Suprapubic skin (tissue), 4 donors: ENCODE results near the gene PYHIN1. TPM values are rescaled to one million over a fixed set of nuclear protein-coding genes. Genes with fewer than 3 reads are reported as not detected.

Source experiments
- DNase-seq, 2 donors: peaks; one replicate each; pipeline ENCODE4 v3.0.0-alpha.2; 2019; ENCODE audit warnings: low spot score in 2 of 2
- H3K27ac ChIP-seq: fragments of 200-600 bp; sonication (generic); one replicate; pipeline ENCODE4 v1.5.1; 2019
- H3K27me3 ChIP-seq: fragments of 200-600 bp; sonication (generic); one replicate; pipeline ENCODE4 v1.5.1; 2019
- H3K36me3 ChIP-seq: fragments of 200-600 bp; sonication (generic); one replicate; pipeline ENCODE4 v1.5.1; 2019
- H3K4me1 ChIP-seq: fragments of 200-600 bp; sonication (generic); one replicate; pipeline ENCODE4 v1.5.1; 2019
- H3K4me3 ChIP-seq: fragments of 200-600 bp; sonication (generic); one replicate; pipeline ENCODE4 v1.5.1; 2019; ENCODE audit warnings: mild to moderate bottlenecking
- H3K9me3 ChIP-seq: fragments of 200-600 bp; sonication (generic); one replicate; pipeline ENCODE4 v1.5.1; 2019
- EP300 ChIP-seq: sonication (generic); formaldehyde crosslinking; IDR thresholded peaks from one replicate; pipeline ENCODE4 v1.6.1; 2017; ENCODE audit warnings: antibody characterized with exemption
- POLR2A ChIP-seq, 2 donors: fragments of 450-650 bp; IDR thresholded peaks; one replicate each; pipeline ENCODE4 v1.6.1; 2017; ENCODE audit warnings: antibody characterized with exemption in 2 of 2, mild to moderate bottlenecking in 2 of 2, moderate library complexity in 2 of 2
- POLR2AphosphoS5 ChIP-seq, 3 donors: sonication (generic); formaldehyde crosslinking; IDR thresholded peaks; one replicate each; pipeline ENCODE4 v1.6.1; 2017; ENCODE audit warnings: antibody characterized with exemption in 3 of 3
- WGBS: methylation state at CpG from one replicate; pipeline ENCODE4 v1.1.5; 2018; 5-methylcytosine and 5-hydroxymethylcytosine counted together
- total RNA-seq, 4 donors: library from RNA; depleted of rRNA; stranded (reverse); fragments of >200 nt; gene quantifications; one replicate each; pipeline ENCODE4 v1.1.0, GENCODE V29; 2016
- TF ChIP-seq, protein P1 (sequence below), 2 donors: fragments of 200-600 bp in 1 of 2; fragments of 450-650 bp in 1 of 2; sonication (generic) in 1 of 2; IDR thresholded peaks; one replicate each; pipeline ENCODE4 v1.5.1; 2016 to 2019; ENCODE audit warnings: antibody characterized with exemption in 2 of 2, mild to moderate bottlenecking in 1 of 2, moderate library complexity in 1 of 2

Gene PYHIN1
- total RNA-seq, 4 donors from 2014 or later: 0.48 TPM; not detected in 3

- Histone ChIP-seq H3K4me3 (no peak overlapping the region), H3K27ac (no peak overlapping the region), H3K36me3 (no peaks in the 10 kb centered on the region), H3K9me3 (no peaks in the 10 kb centered on the region), H3K27me3 (no peaks in the 10 kb centered on the region), H3K4me1 (no peaks in the 10 kb centered on the region)
- WGBS: 80% methylated on average over 2 of the region's 2 CpGs
- DNase-seq: no peak
- TF ChIP-seq, protein P1, sequence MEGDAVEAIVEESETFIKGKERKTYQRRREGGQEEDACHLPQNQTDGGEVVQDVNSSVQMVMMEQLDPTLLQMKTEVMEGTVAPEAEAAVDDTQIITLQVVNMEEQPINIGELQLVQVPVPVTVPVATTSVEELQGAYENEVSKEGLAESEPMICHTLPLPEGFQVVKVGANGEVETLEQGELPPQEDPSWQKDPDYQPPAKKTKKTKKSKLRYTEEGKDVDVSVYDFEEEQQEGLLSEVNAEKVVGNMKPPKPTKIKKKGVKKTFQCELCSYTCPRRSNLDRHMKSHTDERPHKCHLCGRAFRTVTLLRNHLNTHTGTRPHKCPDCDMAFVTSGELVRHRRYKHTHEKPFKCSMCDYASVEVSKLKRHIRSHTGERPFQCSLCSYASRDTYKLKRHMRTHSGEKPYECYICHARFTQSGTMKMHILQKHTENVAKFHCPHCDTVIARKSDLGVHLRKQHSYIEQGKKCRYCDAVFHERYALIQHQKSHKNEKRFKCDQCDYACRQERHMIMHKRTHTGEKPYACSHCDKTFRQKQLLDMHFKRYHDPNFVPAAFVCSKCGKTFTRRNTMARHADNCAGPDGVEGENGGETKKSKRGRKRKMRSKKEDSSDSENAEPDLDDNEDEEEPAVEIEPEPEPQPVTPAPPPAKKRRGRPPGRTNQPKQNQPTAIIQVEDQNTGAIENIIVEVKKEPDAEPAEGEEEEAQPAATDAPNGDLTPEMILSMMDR (IDR thresholded peaks at IDR 0.05): no peak
- TF ChIP-seq EP300: no peak
- no peak for TF ChIP-seq POLR2A (IDR thresholded peaks at IDR 0.05)
- TF ChIP-seq POLR2AphosphoS5 (IDR thresholded peaks at IDR 0.05): no peak
Measured at GRCh38 chr1:158942490-158942889, 11.1 kb downstream of the PYHIN1 start.

GRCh38 chr1:158943059-158943458 lies 11.7 kb downstream of the PYHIN1 start:
- Histone ChIP-seq H3K27me3 (no peaks in the 10 kb centered on the region), H3K4me3 (no peak overlapping the region), H3K27ac (no peak overlapping the region), H3K9me3 (no peaks in the 10 kb centered on the region), H3K4me1 (no peaks in the 10 kb centered on the region), H3K36me3 (no peaks in the 10 kb centered on the region)
- TF ChIP-seq EP300 (no peak), POLR2A (IDR thresholded peaks at IDR 0.05) (no peak), POLR2AphosphoS5 (IDR thresholded peaks at IDR 0.05) (no peak)
- TF ChIP-seq, protein P1 (IDR thresholded peaks at IDR 0.05): no peak
- 60% methylated on average over 1 of the region's 1 CpG for WGBS
- DNase-seq: no peak

DNA sequence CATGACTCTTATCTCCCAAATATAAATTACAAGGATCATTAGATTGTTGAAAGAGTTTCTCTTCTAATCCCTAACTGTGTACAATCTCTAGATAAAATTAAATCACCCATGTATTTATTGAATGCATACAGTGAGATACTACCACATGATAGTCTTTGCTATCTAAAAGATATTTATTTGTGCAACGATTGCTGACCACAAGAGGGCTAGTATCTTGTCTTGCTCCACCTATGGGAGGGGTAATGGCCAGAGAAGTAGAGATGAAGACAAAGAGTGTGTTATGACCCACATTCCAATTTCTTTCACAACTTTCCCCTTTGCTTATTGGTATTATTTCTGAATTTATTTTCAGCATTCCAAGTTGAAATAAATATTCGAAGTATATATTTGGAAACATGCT lies 13.7 kb downstream of the PYHIN1 start:
- H3K36me3 ChIP-seq: no peaks in the 10 kb centered on the region
- no peak overlapping the region for H3K27ac ChIP-seq
- TF ChIP-seq POLR2AphosphoS5 (IDR thresholded peaks at IDR 0.05) (no peak), POLR2A (IDR thresholded peaks at IDR 0.05) (no peak), EP300 (no peak)
- TF ChIP-seq, protein P1 (IDR thresholded peaks at IDR 0.05): no peak
- 65% methylated on average over 2 of the region's 2 CpGs for WGBS
- H3K27me3 ChIP-seq: no peaks in the 10 kb centered on the region
- no peak for DNase-seq
- H3K4me3 ChIP-seq: no peak overlapping the region
- H3K4me1 ChIP-seq: no peaks in the 10 kb centered on the region
- H3K9me3 ChIP-seq: no peaks in the 10 kb centered on the region

- TF ChIP-seq, protein P1 (IDR thresholded peaks at IDR 0.05): no peak
- TF ChIP-seq POLR2AphosphoS5 (IDR thresholded peaks at IDR 0.05) (no peak), EP300 (no peak), POLR2A (IDR thresholded peaks at IDR 0.05) (no peak)
- Histone ChIP-seq H3K27me3 (no peaks in the 10 kb centered on the region), H3K4me3 (no peak overlapping the region), H3K9me3 (no peaks in the 10 kb centered on the region), H3K27ac (no peak overlapping the region), H3K4me1 (no peaks in the 10 kb centered on the region), H3K36me3 (no peaks in the 10 kb centered on the region)
- DNase-seq: no peak
Measured at GRCh38 chr1:158946785-158947184, 15.4 kb downstream of the PYHIN1 start.

DNA sequence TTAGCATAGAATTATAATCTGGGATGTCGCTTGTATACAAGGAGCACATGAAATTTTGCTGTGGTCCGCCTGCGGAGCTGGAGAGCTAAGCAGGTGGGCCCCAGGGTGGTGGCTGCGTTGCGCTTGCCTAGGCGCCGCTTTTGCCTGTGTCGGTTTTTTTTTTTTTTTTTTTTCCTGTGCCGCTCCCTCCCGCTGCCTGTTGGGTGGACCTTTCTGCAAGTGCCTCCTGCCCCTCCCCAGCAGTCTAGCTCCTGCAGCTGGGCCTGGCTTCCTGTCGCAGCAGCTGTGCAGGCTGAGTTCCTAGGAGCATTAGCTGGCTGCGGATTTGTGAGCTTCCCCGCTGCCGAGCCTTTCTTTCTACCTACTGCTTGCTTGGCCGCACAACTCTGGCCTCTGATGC lies 20.6 kb downstream of the PYHIN1 start:
- H3K27me3 ChIP-seq: no peaks in the 10 kb centered on the region
- TF ChIP-seq EP300 (no peak), POLR2A (IDR thresholded peaks at IDR 0.05) (no peak), POLR2AphosphoS5 (IDR thresholded peaks at IDR 0.05) (no peak)
- TF ChIP-seq, protein P1 (IDR thresholded peaks at IDR 0.05): no peak
- no peaks in the 10 kb centered on the region for H3K36me3 ChIP-seq
- no peaks in the 10 kb centered on the region for H3K9me3 ChIP-seq
- no peak overlapping the region for H3K4me3 ChIP-seq
- H3K4me1 ChIP-seq: no peaks in the 10 kb centered on the region
- 86% methylated on average over 14 of the region's 15 CpGs for WGBS
- DNase-seq: no peak
- no peak overlapping the region for H3K27ac ChIP-seq
